Neural cell (in vitro differentiated cells): ENCODE measurements around the gene CHTF18. TPM values are rescaled to one million over a fixed set of nuclear protein-coding genes. Genes with fewer than 3 reads are reported as not detected.
"Not testable (repeated sequence)": the region's sequence is repeated elsewhere in the genome, so short reads cannot be mapped to it uniquely, and the experiment has no call there.

Experiments
- H2AFZ ChIP-seq: fragments of 200-600, 300-800 bp; sonication (generic), shearing (Covaris generic); 2 replicates; pipeline ENCODE4 v1.6.0; 2014; ENCODE audit warnings: low read depth, mild to moderate bottlenecking, antibody characterized with exemption, low read length, moderate library complexity
- H3F3A ChIP-seq: fragments of 200-600 bp; shearing (Covaris generic); 2 replicates; pipeline ENCODE4 v1.6.1; 2016; ENCODE audit warnings: mild to moderate bottlenecking, moderate library complexity, mixed read lengths, antibody characterized with exemption, low read length; ENCODE audit not compliant: insufficient read depth, poor library complexity, severe bottlenecking
- H3K27ac ChIP-seq: fragments of 200-600, 300-800 bp; sonication (generic), shearing (Covaris generic); 2 replicates; pipeline ENCODE4 v1.5.1; 2014; ENCODE audit warnings: mild to moderate bottlenecking, low read length, moderate library complexity
- H3K27me3 ChIP-seq: fragments of 300-800, 200-600 bp; sonication (generic), shearing (Covaris generic); 2 replicates; pipeline ENCODE4 v1.6.0; 2014; ENCODE audit warnings: mild to moderate bottlenecking, low read depth, low read length, moderate library complexity; ENCODE audit not compliant: insufficient read depth
- H3K36me3 ChIP-seq: fragments of 300-800, 200-600 bp; sonication (generic), shearing (Covaris generic); 2 replicates; pipeline ENCODE4 v1.5.1; 2014; ENCODE audit warnings: mild to moderate bottlenecking, antibody characterized with exemption, low read length, moderate library complexity; ENCODE audit not compliant: insufficient read depth
- H3K4me2 ChIP-seq: fragments of 300-800, 200-600 bp; sonication (generic), shearing (Covaris generic); 2 replicates; pipeline ENCODE4 v1.6.0; 2014; ENCODE audit warnings: mild to moderate bottlenecking, low read length
- H3K4me3 ChIP-seq: fragments of 300-800, 200-600 bp; sonication (generic), shearing (Covaris generic); 2 replicates; pipeline ENCODE4 v1.5.1; 2014; ENCODE audit warnings: mild to moderate bottlenecking, low read length, moderate library complexity
- H3K79me2 ChIP-seq: fragments of 200-600 bp; shearing (Covaris generic); replicated peaks from 2 replicates; pipeline ENCODE4 v1.6.0; 2014; ENCODE audit warnings: mild to moderate bottlenecking, low read length, moderate library complexity; ENCODE audit not compliant: insufficient read depth
- H3K9ac ChIP-seq: fragments of 300-800, 200-600 bp; sonication (generic), shearing (Covaris generic); 2 replicates; pipeline ENCODE4 v1.6.1; 2016; ENCODE audit warnings: mild to moderate bottlenecking, low read length, mixed read lengths
- H3K9me2 ChIP-seq: fragments of 200-600 bp; shearing (Covaris generic); 2 replicates; pipeline ENCODE4 v1.6.1; 2016; ENCODE audit warnings: mild to moderate bottlenecking, low read length, mixed read lengths; ENCODE audit not compliant: insufficient read depth
- H3K9me3 ChIP-seq: fragments of 200-600, 300-800 bp; sonication (generic), shearing (Covaris generic); 2 replicates; pipeline ENCODE4 v1.6.1; 2016; ENCODE audit warnings: mild to moderate bottlenecking, mixed run types, low read length, moderate library complexity, mixed read lengths
- H4K20me1 ChIP-seq: fragments of 200-600 bp; shearing (Covaris generic); 2 replicates; pipeline ENCODE4 v1.6.1; 2016; ENCODE audit warnings: mild to moderate bottlenecking, mixed run types; ENCODE audit not compliant: insufficient read depth
- EP300 ChIP-seq: fragments of 450-650 bp; conservative IDR thresholded peaks from 2 replicates; pipeline ENCODE4 v1.6.1; 2014; ENCODE audit warnings: antibody characterized with exemption, mild to moderate bottlenecking, moderate library complexity; ENCODE audit not compliant: poor library complexity, severe bottlenecking
- EZH2 ChIP-seq: fragments of 200-600, 300-800 bp; shearing (Covaris generic), sonication (generic); IDR thresholded peaks from 2 replicates; pipeline ENCODE4 v1.6.1; 2014; ENCODE audit warnings: antibody characterized with exemption, low read length, borderline replicate concordance, mild to moderate bottlenecking; ENCODE audit not compliant: insufficient read depth, poor library complexity, severe bottlenecking
- MXI1 ChIP-seq: fragments of 450-650 bp; conservative IDR thresholded peaks from 2 replicates; pipeline ENCODE4 v1.6.1; 2014; ENCODE audit warnings: antibody characterized with exemption, mild to moderate bottlenecking; ENCODE audit not compliant: poor library complexity, severe bottlenecking
- POLR2AphosphoS5 ChIP-seq: IDR thresholded peaks from 2 replicates; pipeline ENCODE4 v1.6.1; 2012
- RAD21 ChIP-seq: fragments of 450-650 bp; conservative IDR thresholded peaks from 2 replicates; pipeline ENCODE4 v1.6.1; 2014; ENCODE audit warnings: antibody characterized with exemption, mild to moderate bottlenecking, moderate library complexity
- SMC3 ChIP-seq: fragments of 450-650 bp; conservative IDR thresholded peaks from 2 replicates; pipeline ENCODE4 v1.6.1; 2014; ENCODE audit warnings: antibody characterized with exemption, mild to moderate bottlenecking, moderate library complexity; ENCODE audit not compliant: poor library complexity
- TAF1 ChIP-seq: IDR thresholded peaks from 2 replicates; pipeline ENCODE4 v1.6.1; 2012; ENCODE audit warnings: low read depth
- polyA plus RNA-seq: library from polyadenylated mRNA; depleted of rRNA; stranded (reverse); fragments of >200 nt; gene quantifications from 2 replicates; pipeline ENCODE4 v1.2.3, GENCODE V29; 2014
- TF ChIP-seq, protein P1 (sequence below): fragments of 450-650 bp; IDR thresholded peaks from 2 replicates; pipeline ENCODE4 v1.5.1; 2014; ENCODE audit warnings: antibody characterized with exemption, mild to moderate bottlenecking, moderate library complexity; ENCODE audit not compliant: poor library complexity, severe bottlenecking
- TF ChIP-seq, protein P2 (sequence below): IDR thresholded peaks from 2 replicates; pipeline ENCODE4 v1.6.1; 2012; ENCODE audit warnings: borderline replicate concordance

Gene CHTF18
- polyA plus RNA-seq, 1 donor from 2014 or later = 31.2 TPM

DNA sequence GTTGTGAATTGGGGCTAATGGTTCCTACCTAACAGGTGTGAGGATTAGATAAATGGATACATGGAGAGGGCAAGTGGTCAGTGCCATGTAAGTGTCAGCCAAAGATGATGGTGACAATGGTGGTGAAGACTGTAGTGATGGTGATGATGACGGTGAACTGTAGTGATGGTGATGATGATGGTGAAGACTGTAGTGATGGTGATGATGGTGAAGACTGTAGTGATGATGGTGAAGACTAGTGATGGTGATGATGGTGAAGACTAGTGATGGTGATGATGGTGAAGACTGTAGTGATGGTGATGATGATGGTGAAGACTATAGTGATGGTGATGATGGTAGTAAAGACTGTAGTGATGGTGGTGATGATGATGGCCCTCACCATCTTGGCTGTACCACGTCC is 30.2 kb downstream of the CHTF18 start:
- Histone ChIP-seq H3K9ac (no peak overlapping the region), H3K9me3 (no peaks in the 10 kb centered on the region)
- TF ChIP-seq POLR2AphosphoS5 = no peak
- no peak for TF ChIP-seq MXI1
- TF ChIP-seq SMC3 = no peak
- TF ChIP-seq EP300 = no peak
- TF ChIP-seq EZH2 = no peak
- TF ChIP-seq, protein P1, sequence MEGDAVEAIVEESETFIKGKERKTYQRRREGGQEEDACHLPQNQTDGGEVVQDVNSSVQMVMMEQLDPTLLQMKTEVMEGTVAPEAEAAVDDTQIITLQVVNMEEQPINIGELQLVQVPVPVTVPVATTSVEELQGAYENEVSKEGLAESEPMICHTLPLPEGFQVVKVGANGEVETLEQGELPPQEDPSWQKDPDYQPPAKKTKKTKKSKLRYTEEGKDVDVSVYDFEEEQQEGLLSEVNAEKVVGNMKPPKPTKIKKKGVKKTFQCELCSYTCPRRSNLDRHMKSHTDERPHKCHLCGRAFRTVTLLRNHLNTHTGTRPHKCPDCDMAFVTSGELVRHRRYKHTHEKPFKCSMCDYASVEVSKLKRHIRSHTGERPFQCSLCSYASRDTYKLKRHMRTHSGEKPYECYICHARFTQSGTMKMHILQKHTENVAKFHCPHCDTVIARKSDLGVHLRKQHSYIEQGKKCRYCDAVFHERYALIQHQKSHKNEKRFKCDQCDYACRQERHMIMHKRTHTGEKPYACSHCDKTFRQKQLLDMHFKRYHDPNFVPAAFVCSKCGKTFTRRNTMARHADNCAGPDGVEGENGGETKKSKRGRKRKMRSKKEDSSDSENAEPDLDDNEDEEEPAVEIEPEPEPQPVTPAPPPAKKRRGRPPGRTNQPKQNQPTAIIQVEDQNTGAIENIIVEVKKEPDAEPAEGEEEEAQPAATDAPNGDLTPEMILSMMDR = no peak
- TF ChIP-seq RAD21 = no peak
- no peak for TF ChIP-seq TAF1
- TF ChIP-seq, protein P2, sequence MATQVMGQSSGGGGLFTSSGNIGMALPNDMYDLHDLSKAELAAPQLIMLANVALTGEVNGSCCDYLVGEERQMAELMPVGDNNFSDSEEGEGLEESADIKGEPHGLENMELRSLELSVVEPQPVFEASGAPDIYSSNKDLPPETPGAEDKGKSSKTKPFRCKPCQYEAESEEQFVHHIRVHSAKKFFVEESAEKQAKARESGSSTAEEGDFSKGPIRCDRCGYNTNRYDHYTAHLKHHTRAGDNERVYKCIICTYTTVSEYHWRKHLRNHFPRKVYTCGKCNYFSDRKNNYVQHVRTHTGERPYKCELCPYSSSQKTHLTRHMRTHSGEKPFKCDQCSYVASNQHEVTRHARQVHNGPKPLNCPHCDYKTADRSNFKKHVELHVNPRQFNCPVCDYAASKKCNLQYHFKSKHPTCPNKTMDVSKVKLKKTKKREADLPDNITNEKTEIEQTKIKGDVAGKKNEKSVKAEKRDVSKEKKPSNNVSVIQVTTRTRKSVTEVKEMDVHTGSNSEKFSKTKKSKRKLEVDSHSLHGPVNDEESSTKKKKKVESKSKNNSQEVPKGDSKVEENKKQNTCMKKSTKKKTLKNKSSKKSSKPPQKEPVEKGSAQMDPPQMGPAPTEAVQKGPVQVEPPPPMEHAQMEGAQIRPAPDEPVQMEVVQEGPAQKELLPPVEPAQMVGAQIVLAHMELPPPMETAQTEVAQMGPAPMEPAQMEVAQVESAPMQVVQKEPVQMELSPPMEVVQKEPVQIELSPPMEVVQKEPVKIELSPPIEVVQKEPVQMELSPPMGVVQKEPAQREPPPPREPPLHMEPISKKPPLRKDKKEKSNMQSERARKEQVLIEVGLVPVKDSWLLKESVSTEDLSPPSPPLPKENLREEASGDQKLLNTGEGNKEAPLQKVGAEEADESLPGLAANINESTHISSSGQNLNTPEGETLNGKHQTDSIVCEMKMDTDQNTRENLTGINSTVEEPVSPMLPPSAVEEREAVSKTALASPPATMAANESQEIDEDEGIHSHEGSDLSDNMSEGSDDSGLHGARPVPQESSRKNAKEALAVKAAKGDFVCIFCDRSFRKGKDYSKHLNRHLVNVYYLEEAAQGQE = no peak

DNA sequence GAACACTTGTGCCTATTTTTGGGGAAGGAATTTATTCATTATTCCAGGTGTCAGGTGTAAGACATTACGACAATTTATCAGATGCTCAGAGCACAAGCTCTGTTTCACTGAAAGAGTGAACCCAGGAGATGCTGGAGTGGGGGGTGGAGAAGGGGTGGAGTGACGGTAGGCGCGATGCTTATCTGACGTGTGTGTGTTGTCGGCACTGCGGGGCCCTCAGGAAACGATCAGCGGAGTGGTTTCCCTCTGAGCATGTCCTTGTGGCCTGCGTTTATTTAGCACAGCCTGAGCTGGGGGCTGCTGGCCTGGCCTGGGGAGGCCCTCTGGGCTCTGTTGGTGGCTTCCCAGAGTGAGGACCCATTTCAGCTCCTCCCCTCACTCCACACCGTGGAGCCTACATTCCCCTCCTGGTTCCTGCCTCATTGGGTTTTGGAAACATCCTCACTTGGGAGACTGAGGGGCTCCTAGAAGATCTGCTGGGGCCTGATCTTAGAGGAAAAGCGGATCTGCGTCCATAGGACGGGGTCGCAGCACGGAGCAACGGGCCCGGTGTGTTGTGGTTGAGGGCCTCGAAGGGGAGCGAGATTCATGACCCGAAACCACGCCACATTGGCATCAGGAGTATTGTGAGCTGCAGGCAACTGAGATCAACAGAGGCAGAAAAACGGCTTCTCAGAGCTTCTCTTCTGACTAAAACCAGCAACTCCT is 31.1 kb downstream of the CHTF18 start:
- Histone ChIP-seq H3K27ac (no peak overlapping the region), H3K4me3 (no peak overlapping the region), H3K27me3 (no peaks in the 10 kb centered on the region), H3F3A (no peaks in the 10 kb centered on the region), H4K20me1 (no peaks in the 10 kb centered on the region), H3K79me2 (no peaks in the 10 kb centered on the region), H2AFZ (no peak overlapping the region), H3K9me3 (no peaks in the 10 kb centered on the region), H3K9me2 (no peaks in the 10 kb centered on the region), H3K36me3 (no peaks in the 10 kb centered on the region), H3K9ac (no peak overlapping the region), H3K4me2 (no peak overlapping the region)
- no peak for TF ChIP-seq RAD21
- TF ChIP-seq EP300 = no peak
- no peak for TF ChIP-seq SMC3
- TF ChIP-seq EZH2 = no peak
- TF ChIP-seq, protein P1 = no peak

More for the DNA sequence above, 30.2 kb downstream of the CHTF18 start:
- no peaks in the 10 kb centered on the region for H3F3A ChIP-seq
- no peaks in the 10 kb centered on the region for H4K20me1 ChIP-seq
- H2AFZ ChIP-seq = no peak overlapping the region
- H3K27ac ChIP-seq = no peak overlapping the region
- no peaks in the 10 kb centered on the region for H3K36me3 ChIP-seq
- no peak overlapping the region for H3K4me3 ChIP-seq
- no peaks in the 10 kb centered on the region for H3K79me2 ChIP-seq
- no peak overlapping the region for H3K4me2 ChIP-seq
- H3K9me2 ChIP-seq = no peaks in the 10 kb centered on the region
- H3K27me3 ChIP-seq = no peaks in the 10 kb centered on the region

DNA sequence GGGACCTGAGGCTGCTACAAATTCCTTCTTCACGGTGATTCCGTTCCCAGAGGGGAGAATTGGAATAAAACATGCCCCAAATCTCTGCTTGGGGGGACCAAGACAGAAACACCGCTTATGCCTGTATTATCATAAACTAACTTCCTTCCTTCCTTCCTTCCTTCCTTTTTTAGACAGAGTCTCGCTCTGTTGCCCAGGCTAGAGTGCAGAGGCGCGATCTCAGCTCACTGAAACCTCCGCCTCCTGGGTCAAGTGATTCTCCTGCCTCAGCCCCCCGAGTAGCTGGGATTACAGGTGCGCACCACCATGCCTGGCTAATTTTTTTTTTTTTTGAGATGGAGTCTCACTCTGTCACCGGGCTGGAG is 31.6 kb downstream of the CHTF18 start:
- not testable (repeated sequence) for H3K27me3 ChIP-seq, H3K9me3 ChIP-seq, H3K79me2 ChIP-seq, H4K20me1 ChIP-seq, H3K36me3 ChIP-seq, H3K4me3 ChIP-seq, H3F3A ChIP-seq, H3K4me2 ChIP-seq, H3K27ac ChIP-seq, H2AFZ ChIP-seq, H3K9me2 ChIP-seq, H3K9ac ChIP-seq
